HG03378 (cell line): ENCODE results near the gene CDC42SE1.

ENCODE experiments used
- ATAC-seq: cut with Tn5 transposase; IDR thresholded peaks from one replicate; pipeline ENCODE4 v1.9.1; 2021; ENCODE audit warnings: mild to moderate bottlenecking, moderate library complexity; ENCODE audit not compliant: unreplicated experiment

The CDC42SE1 gene

GRCh38 chr1:151009674-151010345 is 49.6 kb downstream of the CDC42SE1 start:
- ATAC-seq: no peak

- ATAC-seq: no peak
These were observed 50.2 kb downstream of the CDC42SE1 start for GRCh38 chr1:151009206-151009587.

GRCh38 chr1:151008244-151009205 is 50.9 kb downstream of the CDC42SE1 start, which contains the start of gene PRUNE1:
PRUNE1 (plus strand) TSS chr1:151008449; CDS start chr1:151008633, 184 bp downstream.
- peak; percentile 47 for ATAC-seq

- ATAC-seq: no peak
These were observed 51.6 kb downstream of the CDC42SE1 start for GRCh38 chr1:151007853-151008243.

GRCh38 chr1:151006327-151007052 is 52.9 kb downstream of the CDC42SE1 start, which contains the start of gene MINDY1:
MINDY1 (minus strand) TSS chr1:151006902; CDS start chr1:151002617, 4,285 bp downstream.
- peak; percentile 52 for ATAC-seq

- ATAC-seq: no peak
These were observed 53.6 kb downstream of the CDC42SE1 start for GRCh38 chr1:151005729-151006319.

- no peak for ATAC-seq
These were observed 56.2 kb downstream of the CDC42SE1 start for GRCh38 chr1:151003180-151003579.

GRCh38 chr1:151002611-151003010 is 56.8 kb downstream of the CDC42SE1 start:
- no peak for ATAC-seq

GRCh38 chr1:151002051-151002450 is 57.4 kb downstream of the CDC42SE1 start:
- no peak for ATAC-seq

- ATAC-seq: no peak
These were observed 57.8 kb downstream of the CDC42SE1 start for GRCh38 chr1:151001602-151002001.
